Testis (tissue), 3 donors: ENCODE results near the gene DPH6. TPM values are rescaled to one million over a fixed set of nuclear protein-coding genes. Genes with fewer than 3 reads are reported as not detected.

Source experiments
- DNase-seq: peaks from one replicate; pipeline ENCODE4 v3.0.0-alpha.2; 2019
- H3K27ac ChIP-seq, 2 donors: fragments of 200-600 bp; sonication (generic); one replicate each; pipeline ENCODE4 v1.5.1; 2019
- H3K27me3 ChIP-seq: fragments of 200-600 bp; sonication (generic); one replicate; pipeline ENCODE4 v1.5.1; 2019
- H3K36me3 ChIP-seq: fragments of 200-600 bp; sonication (generic); one replicate; pipeline ENCODE4 v1.5.1; 2017; ENCODE audit warnings: low read depth; ENCODE audit errors: missing control alignments
- H3K4me1 ChIP-seq: fragments of 200-600 bp; sonication (generic); one replicate; pipeline ENCODE4 v1.5.1; 2019
- H3K4me3 ChIP-seq, 2 donors: fragments of 200-600 bp; sonication (generic); one replicate each; pipeline ENCODE4 v1.5.1; 2017 to 2019
- H3K9me3 ChIP-seq: fragments of 200-600 bp; sonication (generic); one replicate; pipeline ENCODE4 v1.5.1; 2017
- CTCF ChIP-seq, 3 experiments: fragments of 450-650 bp in 2 of 3; fragments of 200-600 bp in 1 of 3; sonication (generic) in 1 of 3; IDR thresholded peaks; one replicate each; pipeline ENCODE4 v1.5.1; 2016 to 2019; ENCODE audit warnings: antibody characterized with exemption in 3 of 3, mild to moderate bottlenecking in 2 of 3, moderate library complexity in 1 of 3
- POLR2A ChIP-seq: fragments of 450-650 bp; IDR thresholded peaks from one replicate; pipeline ENCODE4 v1.6.1; 2017; ENCODE audit warnings: antibody characterized with exemption, mild to moderate bottlenecking, moderate library complexity
- WGBS, 2 donors: methylation state at CpG; one replicate each; pipeline ENCODE4 v1.1.5; 2018; 5-methylcytosine and 5-hydroxymethylcytosine counted together
- intact Hi-C: fragments of 100-400 bp; cut with DNase I; formaldehyde crosslinking; loops from one replicate; pipeline ENCODE4 v1.15.1; 2023; ENCODE audit warnings: low total_unique reads
- polyA plus RNA-seq: library from polyadenylated mRNA; stranded (reverse); fragments of 350-450 nt; fragmentation: Illumina TruSeq; extraction: RNeasy Lipid Tissue Mini Kit (QIAGEN cat#74804); gene quantifications from one replicate; pipeline ENCODE4 v1.2.3, GENCODE V29; 2014; ENCODE audit warnings: low read depth, low replicate concordance; ENCODE audit not compliant: insufficient read depth
- total RNA-seq, 2 donors: library from RNA; depleted of rRNA; stranded (reverse); fragments of >200 nt; gene quantifications; one replicate each; pipeline ENCODE4 v1.2.3, GENCODE V29; 2016

Gene DPH6
- total and polyA plus RNA-seq, 3 donors from 2014 or later = 11.6 to 37.2 (median 30.8) TPM

- Histone ChIP-seq H3K27ac (no peak overlapping the region), H3K4me3 (no peak overlapping the region), H3K36me3 (no peaks in the 10 kb centered on the region), H3K9me3 (no peaks in the 10 kb centered on the region), H3K27me3 (no peaks in the 10 kb centered on the region), H3K4me1 (no peaks in the 10 kb centered on the region)
- intact Hi-C loops = loop anchor here (10.0 kb wide), 1 partner anchor 1173 kb away; no protein-coding TSS in a partner anchor
- DNase-seq = no peak
- WGBS, 2 donors = 61 to 70% methylated on average over 2 of the region's 2 CpGs
- TF ChIP-seq POLR2A = no peak
- peak in 1 of 3 experiments; percentile 13 for TF ChIP-seq CTCF (IDR thresholded peaks at IDR 0.05)
These were observed 23.9 kb downstream of the DPH6 start for GRCh38 chr15:35522061-35522460.

GRCh38 chr15:35519541-35520149 lies 26.3 kb downstream of the DPH6 start:
- Histone ChIP-seq H3K27ac (no peak overlapping the region), H3K4me3 (no peak overlapping the region), H3K4me1 (no peaks in the 10 kb centered on the region), H3K9me3 (no peaks in the 10 kb centered on the region), H3K27me3 (no peaks in the 10 kb centered on the region), H3K36me3 (no peaks in the 10 kb centered on the region)
- no peak for DNase-seq
- intact Hi-C loops = loop anchor here (10.0 kb wide), 1 partner anchor 1175 kb away; no protein-coding TSS in a partner anchor
- TF ChIP-seq POLR2A = no peak
- TF ChIP-seq CTCF (IDR thresholded peaks at IDR 0.05) = peak in 2 of 3 experiments; percentile 14 to 55

GRCh38 chr15:35519052-35519451 lies 26.9 kb downstream of the DPH6 start:
- no peak for DNase-seq
- intact Hi-C loops = no loop called here
- 55 to 74% methylated on average over 1 of the region's 1 CpG for WGBS, 2 donors
- TF ChIP-seq POLR2A (no peak), CTCF (IDR thresholded peaks at IDR 0.05) (no peak)
- Histone ChIP-seq H3K4me3 (no peak overlapping the region), H3K27ac (no peak overlapping the region), H3K27me3 (no peaks in the 10 kb centered on the region), H3K9me3 (no peaks in the 10 kb centered on the region), H3K36me3 (no peaks in the 10 kb centered on the region), H3K4me1 (no peaks in the 10 kb centered on the region)

- no peak for DNase-seq
- no peaks in the 10 kb centered on the region for H3K27me3 ChIP-seq
- H3K27ac ChIP-seq = no peak overlapping the region
- no peak overlapping the region for H3K4me3 ChIP-seq
- H3K36me3 ChIP-seq = no peaks in the 10 kb centered on the region
- H3K9me3 ChIP-seq = no peaks in the 10 kb centered on the region
- TF ChIP-seq CTCF (IDR thresholded peaks at IDR 0.05) (no peak), POLR2A (no peak)
- H3K4me1 ChIP-seq = no peaks in the 10 kb centered on the region
- intact Hi-C loops = no loop called here
These were observed 31.2 kb downstream of the DPH6 start for GRCh38 chr15:35514759-35515158.
